Mononuclear cell (primary cell): ENCODE data around the gene ANXA2. TPM values are rescaled to one million over a fixed set of nuclear protein-coding genes. Genes with fewer than 3 reads are reported as not detected.
"Not testable (repeated sequence)": the region's sequence is repeated elsewhere in the genome, so short reads cannot be mapped to it uniquely, and the experiment has no call there.

ENCODE experiments used
- H3K27me3 ChIP-seq: 2 replicates; pipeline ENCODE4 v1.6.0; 2011; ENCODE audit warnings: low read length, control low read depth; ENCODE audit not compliant: insufficient read depth
- H3K4me1 ChIP-seq: 2 replicates; pipeline ENCODE4 v1.5.1; 2011; ENCODE audit warnings: mild to moderate bottlenecking, low read length, control low read depth; ENCODE audit not compliant: insufficient read depth
- H3K4me3 ChIP-seq: 2 replicates; pipeline ENCODE4 v1.5.1; 2011; ENCODE audit warnings: mild to moderate bottlenecking, low read length, moderate library complexity
- H3K9me3 ChIP-seq: 2 replicates; pipeline ENCODE4 v1.5.1; 2011; ENCODE audit warnings: low read depth, mild to moderate bottlenecking, control low read depth, low read length
- total RNA-seq: library from RNA; depleted of rRNA; stranded (reverse); fragments of >200 nt; gene quantifications from one replicate; pipeline ENCODE4 v1.2.3, GENCODE V29; 2012

The ANXA2 gene
- total RNA-seq, 1 donor, result 317 TPM

DNA sequence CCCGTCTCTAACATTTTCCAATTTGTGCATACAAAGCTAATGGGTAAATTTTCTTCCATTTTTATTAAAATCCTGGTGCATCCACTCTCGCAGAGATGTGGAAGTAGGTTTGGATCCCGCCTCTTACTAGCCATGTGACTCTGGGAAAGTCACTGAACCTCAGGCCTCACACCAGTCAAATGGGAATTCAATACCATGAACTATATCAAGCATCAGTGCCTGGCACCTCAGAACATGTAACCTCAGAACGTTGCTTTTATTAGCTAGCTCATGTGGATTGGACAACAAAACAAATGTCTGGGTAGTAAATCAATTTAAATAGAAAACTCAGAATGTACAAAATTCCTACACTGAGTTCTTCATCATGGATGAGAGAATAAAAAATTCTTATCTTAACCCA, 60.7 kb downstream of the ANXA2 start:
- Histone ChIP-seq H3K27me3 (no peaks in the 10 kb centered on the region), H3K4me3 (no peak overlapping the region), H3K4me1 (no peaks in the 10 kb centered on the region), H3K9me3 (no peaks in the 10 kb centered on the region)

DNA sequence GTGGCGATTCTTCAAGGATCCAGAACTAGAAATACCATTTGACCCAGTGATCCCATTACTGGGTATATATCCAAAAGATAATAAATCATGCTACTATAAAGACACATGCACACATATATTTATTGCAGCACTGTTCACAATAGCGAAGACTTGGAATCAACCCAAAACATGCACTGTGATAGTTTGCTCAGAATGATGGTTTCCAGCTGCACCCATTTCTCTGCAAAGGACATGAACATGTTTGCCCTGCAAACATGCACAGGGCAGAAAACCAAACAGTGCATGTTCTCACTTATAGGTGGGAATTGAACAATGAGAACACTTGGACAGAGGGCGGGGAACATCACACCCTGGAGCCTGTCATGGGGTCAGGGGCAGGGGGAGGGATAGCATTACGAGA, 62.5 kb downstream of the ANXA2 start:
- H3K4me3 ChIP-seq, H3K27me3 ChIP-seq, H3K9me3 ChIP-seq, H3K4me1 ChIP-seq: not testable (repeated sequence)

DNA sequence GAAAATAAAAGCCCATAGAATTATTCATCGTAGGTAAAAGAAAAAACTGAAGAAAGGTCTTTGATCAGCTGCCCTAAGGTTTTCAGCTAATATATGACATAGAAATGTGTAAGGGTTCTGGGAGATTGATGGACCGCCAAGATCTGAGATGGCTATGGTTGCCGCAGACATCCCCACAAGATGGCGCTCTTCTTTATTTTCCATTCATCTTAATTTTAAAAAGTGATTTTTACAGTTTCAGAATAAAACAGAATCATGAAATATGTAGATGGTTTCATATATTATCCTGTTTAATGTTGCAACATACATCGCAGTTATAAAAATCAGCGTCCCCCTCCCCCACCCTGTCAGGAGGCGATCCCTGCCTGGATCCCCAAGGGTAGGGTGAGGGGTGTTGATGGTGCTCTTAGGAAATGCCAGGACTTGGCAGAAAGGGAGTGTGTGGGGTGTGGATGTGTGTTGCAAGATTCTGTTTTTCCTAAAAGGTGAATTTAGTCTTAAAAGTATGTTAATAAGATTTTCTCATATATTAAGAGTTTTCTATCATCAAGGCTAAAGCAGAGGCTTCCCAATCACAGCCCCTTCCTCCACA, 68.8 kb downstream of the ANXA2 start:
- no peaks in the 10 kb centered on the region for H3K4me1 ChIP-seq
- H3K9me3 ChIP-seq, result no peaks in the 10 kb centered on the region
- no peak overlapping the region for H3K4me3 ChIP-seq
- peaks cover 29% of the 10 kb centered on the region for H3K27me3 ChIP-seq

DNA sequence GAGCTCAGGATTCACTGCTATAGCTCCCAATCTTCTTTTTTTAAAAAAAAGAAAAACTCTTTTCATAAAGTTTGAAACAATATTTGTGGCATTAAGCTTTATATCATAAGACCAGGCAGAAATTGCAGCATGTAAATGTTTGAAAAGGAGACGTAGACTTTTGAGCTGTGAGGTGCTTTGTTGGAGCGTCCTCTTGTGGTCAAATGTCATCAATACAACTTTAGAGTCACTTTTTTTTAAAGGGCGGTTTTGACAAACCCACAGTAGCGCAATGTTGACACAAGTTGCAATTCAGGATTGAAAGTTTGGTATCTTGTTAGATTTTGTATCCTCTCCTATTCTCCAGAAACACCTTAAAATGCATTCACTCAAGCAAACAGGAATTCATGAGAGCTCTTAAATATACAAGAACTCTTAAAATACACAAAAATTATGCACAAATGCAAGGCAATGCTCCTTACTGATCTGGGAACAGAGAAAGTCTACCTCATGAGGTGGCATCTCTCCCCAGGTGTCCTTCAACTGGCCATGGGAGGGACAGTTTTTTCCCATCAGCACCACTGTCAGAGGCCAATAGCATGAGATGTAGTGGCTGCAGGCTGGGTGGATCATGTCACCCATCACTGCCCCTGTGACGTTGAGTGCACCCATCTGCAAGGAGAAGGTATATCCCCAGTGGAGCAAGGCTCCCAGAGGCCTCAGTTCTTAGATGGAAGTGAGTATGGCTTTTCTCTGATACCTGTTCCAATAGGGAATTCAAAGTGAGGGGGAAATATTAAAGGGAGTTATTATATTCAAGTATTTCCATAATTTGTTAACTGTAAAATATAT, 70.7 kb downstream of the ANXA2 start:
- Histone ChIP-seq H3K27me3 (peaks cover 29% of the 10 kb centered on the region), H3K4me1 (no peaks in the 10 kb centered on the region), H3K4me3 (no peak overlapping the region), H3K9me3 (no peaks in the 10 kb centered on the region)

DNA sequence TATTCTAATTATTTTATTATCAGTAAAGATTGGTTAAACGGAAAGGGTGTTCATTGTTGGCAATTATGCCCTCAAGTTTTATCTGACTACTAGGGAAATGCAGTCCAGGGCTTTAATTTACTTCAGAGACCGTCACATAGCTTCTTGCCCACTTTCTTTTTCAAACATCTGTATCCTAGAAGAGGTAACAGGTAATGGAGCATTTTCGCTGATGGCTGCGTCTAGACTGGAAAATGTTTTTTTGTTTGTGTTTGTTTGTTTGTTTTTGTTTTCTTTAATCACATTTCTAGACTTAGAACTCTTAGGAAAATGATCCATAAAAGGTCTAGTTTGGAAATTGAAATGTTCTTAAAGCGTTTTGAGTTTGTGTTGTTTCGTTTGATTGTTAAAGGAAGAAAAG, 71.4 kb downstream of the ANXA2 start:
- H3K9me3 ChIP-seq, result no peaks in the 10 kb centered on the region
- H3K27me3 ChIP-seq, result peaks cover 29% of the 10 kb centered on the region
- H3K4me3 ChIP-seq, result no peak overlapping the region
- no peaks in the 10 kb centered on the region for H3K4me1 ChIP-seq

DNA sequence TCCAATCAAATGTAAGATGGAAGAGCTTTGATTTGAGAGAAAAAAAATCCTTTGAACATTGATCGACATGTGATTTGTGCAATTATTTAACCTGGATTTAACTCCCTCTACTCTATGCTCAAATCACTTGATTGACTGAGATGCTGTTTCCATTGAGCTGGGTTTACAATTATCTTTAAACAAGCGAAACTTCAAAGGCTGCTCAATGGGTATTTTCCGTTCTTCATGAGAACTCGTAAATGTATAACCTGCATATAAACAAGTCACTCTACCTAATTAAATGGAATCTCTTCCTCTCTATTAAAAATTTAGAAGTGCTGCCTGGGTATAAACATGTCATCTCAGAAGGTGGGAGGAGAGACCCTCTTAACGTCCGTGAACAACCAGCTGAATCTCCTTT, 71.9 kb downstream of the ANXA2 start:
- Histone ChIP-seq H3K4me1 (no peaks in the 10 kb centered on the region), H3K4me3 (no peak overlapping the region), H3K27me3 (peaks cover 29% of the 10 kb centered on the region), H3K9me3 (no peaks in the 10 kb centered on the region)

DNA sequence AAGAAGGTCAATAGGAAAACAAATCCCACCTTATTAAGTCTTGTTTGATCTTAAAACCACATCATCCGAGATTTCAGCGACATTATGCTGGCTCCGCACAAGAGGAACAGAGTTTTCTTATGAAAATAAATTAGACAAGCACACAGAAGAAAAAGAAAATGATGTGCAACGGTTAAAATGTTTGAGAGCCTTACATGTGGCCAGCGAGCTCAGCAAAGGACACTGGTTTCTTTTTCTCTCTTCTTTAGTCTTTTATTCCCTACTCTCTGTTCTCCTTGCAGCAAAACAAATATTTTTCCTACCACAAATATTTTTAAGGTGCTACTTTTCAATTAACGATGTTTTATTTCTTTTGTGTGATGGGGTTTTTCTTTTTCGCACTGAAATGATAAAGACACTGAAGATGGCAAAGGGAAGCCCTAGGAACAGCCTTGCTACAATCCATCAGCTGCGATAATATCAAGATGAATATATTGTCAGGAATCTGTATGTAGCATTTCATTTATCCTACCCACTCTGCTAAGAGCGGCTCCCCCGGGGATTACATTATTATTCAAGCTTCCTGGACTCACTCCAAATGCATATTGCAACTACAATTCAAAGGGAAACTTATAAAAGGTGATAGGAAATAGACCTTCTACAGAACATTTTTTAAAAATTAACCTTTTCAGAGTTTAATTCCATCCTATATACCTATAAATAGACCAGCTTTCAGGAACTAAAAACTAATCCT, 72.9 kb downstream of the ANXA2 start:
- no peaks in the 10 kb centered on the region for H3K4me1 ChIP-seq
- no peak overlapping the region for H3K4me3 ChIP-seq
- H3K27me3 ChIP-seq, result peaks cover 29% of the 10 kb centered on the region
- no peaks in the 10 kb centered on the region for H3K9me3 ChIP-seq

DNA sequence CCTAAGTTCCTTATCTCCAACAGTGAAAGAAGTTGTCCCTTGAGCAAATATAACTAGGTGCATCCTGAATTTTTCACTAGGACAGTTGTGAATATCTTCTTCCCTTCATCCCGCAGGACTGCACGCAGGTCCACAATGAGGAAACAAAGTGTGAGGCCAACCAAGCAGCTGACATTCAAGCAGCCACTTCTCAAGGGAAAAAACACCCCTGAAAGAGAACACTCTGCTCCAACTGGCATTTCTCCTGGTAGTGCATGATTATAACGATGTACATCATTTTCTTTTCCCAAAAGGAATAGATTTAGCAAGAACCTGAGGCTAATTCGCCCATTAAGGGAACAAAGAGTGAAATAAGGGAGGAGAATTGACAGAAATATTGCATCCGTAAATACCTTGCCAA, 74.5 kb downstream of the ANXA2 start:
- H3K9me3 ChIP-seq, result no peaks in the 10 kb centered on the region
- peaks cover 19% of the 10 kb centered on the region for H3K27me3 ChIP-seq
- H3K4me1 ChIP-seq, result no peaks in the 10 kb centered on the region
- H3K4me3 ChIP-seq, result no peak overlapping the region

DNA sequence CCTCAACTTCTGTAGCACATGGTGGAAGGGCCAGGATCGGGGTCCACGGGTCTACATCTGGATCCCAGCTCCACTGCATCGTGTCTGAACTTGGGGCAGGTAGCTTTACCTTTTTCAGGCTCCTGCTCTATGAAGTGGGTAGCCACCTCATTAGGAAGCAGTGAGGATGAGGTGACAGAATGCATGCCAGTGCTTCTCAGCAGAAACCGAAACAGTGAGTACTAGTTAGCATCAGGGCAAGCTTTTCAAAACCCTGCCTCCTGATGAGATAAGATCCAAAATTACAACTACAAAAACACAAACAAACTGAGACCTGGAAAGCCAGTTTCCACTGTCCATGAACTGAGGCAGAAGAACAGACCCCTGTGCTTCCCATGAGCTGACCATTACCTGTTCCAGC, 77.4 kb downstream of the ANXA2 start:
- H3K4me3 ChIP-seq, result no peak overlapping the region

DNA sequence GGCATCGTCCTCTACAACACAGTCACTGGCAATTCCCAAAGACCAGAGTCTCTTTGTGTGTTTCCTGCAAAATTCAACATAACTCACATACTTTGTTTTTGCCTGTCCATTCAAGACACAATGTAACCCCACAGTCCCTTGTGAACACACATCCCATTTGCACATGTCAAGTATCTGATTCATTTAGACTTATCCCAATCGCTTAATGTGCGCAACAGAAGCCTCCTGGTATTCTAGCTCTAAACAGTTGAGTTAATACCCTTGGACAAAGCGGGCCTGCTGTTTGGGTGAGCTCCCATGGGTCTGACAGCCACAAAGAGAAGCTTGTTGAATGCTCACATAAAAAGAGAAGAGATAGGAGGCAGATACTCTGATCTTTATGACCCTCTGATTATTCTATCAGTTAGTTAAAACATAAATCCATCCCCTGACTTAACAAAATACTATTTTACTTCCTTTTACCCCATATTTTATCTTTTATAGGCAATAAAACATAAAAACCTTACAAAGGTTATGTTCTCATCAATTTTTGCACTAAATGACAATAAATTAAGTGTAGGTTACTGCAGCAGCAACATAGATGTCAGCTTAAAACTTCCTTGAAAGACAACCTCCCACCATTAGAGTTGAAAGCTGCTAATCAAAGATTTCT, 79.4 kb downstream of the ANXA2 start:
- H3K27me3 ChIP-seq, result no peaks in the 10 kb centered on the region
- H3K4me1 ChIP-seq, result no peaks in the 10 kb centered on the region
- no peaks in the 10 kb centered on the region for H3K9me3 ChIP-seq
- H3K4me3 ChIP-seq, result no peak overlapping the region

More for the DNA sequence above, 77.4 kb downstream of the ANXA2 start:
- no peaks in the 10 kb centered on the region for H3K27me3 ChIP-seq
- H3K9me3 ChIP-seq, result no peaks in the 10 kb centered on the region
- H3K4me1 ChIP-seq, result no peaks in the 10 kb centered on the region

DNA sequence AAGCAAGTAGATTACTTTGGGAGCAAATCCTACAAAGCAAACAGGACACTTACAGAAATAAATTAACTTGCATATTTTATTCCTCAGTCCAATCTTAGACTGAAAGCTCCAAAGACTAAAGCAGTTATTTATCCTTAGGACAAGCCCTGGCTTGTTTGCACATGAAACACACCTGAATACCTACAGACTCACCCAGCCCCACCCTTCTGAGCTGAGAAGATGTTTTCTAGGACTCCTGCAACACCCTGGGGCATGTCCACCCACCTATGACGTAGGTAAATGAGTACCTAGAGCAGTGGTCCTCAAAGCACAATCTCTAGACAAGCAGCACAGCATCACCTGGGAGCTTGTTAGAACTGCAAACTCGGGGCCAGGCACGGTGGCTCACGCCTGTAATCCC, 80.8 kb downstream of the ANXA2 start:
- no peaks in the 10 kb centered on the region for H3K9me3 ChIP-seq
- no peaks in the 10 kb centered on the region for H3K4me1 ChIP-seq
- H3K27me3 ChIP-seq, result no peaks in the 10 kb centered on the region
- H3K4me3 ChIP-seq, result no peak overlapping the region

DNA sequence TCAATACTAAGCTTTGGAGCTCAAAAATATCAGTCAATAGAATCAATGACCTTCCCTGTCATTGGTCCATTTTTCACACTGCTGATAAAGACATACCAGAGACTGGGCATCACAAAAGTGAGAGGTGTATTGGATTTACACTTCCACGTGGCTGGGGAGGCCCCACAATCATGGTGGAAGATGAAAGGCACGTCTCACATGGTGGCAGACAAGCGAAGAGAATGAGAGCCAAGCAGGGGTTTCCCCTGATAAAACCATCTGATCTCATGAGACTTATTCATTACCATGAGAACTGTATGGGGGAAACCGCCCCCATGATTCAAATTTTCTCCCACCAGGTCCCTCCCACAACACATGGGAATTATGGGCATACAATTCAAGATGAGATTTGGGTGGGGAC, 81.9 kb downstream of the ANXA2 start:
- Histone ChIP-seq H3K4me3 (no peak overlapping the region), H3K9me3 (no peaks in the 10 kb centered on the region), H3K4me1 (no peaks in the 10 kb centered on the region), H3K27me3 (no peaks in the 10 kb centered on the region)

DNA sequence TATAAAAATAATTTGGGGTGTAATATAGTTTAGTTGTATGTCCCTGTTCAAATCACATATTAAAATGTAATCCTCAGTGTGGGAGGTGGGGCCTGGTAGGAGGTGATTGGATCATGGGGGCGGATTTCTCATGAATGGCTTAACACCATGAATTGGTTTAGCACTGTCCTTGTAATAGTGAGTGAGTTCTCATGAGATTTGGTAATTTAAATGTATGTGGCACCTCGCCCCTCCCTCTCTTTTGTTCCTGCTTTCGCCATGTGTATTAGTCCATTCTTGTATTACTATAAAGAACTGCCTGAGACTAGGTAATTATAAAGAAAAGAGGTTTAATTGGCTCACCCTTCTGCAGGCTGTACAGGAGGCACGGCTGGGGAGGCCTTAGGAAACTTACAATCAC, 83.9 kb downstream of the ANXA2 start:
- Histone ChIP-seq H3K4me3 (no peak overlapping the region), H3K27me3 (peaks cover 6% of the 10 kb centered on the region), H3K9me3 (no peaks in the 10 kb centered on the region), H3K4me1 (no peaks in the 10 kb centered on the region)

DNA sequence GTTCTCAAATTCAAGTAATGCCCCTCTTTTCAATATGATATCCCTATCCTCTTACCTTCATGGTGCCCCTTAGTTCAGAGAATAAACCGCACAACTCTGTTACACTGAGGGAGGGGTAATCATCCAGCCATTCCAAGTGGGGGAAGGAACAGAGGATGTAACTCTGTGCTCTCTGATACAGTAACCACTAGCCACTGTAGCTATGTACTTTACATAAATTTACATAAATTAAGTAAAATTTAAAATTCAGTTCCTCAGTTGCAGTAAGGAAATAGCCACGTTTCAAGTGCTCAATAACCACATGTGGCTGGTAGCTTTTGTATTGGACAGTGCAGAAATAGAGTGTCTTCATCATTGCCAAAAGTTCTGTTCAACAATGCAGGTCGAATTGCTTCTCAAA, 90.8 kb downstream of the ANXA2 start:
- H3K4me1 ChIP-seq, result no peaks in the 10 kb centered on the region
- H3K4me3 ChIP-seq, result no peak overlapping the region
- H3K9me3 ChIP-seq, result no peaks in the 10 kb centered on the region
- peaks cover 9% of the 10 kb centered on the region for H3K27me3 ChIP-seq

DNA sequence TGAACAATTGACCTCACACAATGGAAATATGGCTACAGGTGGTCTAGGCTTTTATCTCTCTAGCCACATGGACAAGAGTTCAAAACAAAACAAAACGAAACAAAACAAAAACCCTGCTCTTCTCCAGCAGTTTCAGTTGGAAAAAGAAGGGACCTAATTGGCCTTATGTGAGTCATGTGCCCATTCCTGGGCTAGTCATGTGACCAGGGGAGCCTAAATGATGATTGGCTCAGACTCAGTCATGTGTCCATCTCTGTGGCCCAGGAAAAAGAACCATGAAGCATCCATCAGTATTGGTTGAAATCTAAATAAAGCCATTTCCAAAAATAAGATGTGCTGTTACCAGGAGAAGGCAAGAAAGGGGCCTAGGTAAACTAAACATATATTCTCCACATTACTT, 96.8 kb downstream of the ANXA2 start:
- no peaks in the 10 kb centered on the region for H3K9me3 ChIP-seq
- H3K27me3 ChIP-seq, result peaks cover 3% of the 10 kb centered on the region
- H3K4me1 ChIP-seq, result no peaks in the 10 kb centered on the region
- H3K4me3 ChIP-seq, result no peak overlapping the region
